Coronary artery (tissue), 2 donors: ENCODE results near the gene SSC4D.
A peak's percentile ranks its signal among the peaks of the same experiment; 100 is the strongest.
"Not testable (repeated sequence)": the region's sequence is repeated elsewhere in the genome, so short reads cannot be mapped to it uniquely, and the experiment has no call there.

Source experiments
- DNase-seq: peaks from one replicate; pipeline ENCODE4 v3.0.0-alpha.2; 2017; ENCODE audit warnings: low spot score
- H3K27ac ChIP-seq, 2 donors: fragments of 200-600 bp; sonication (generic); one replicate each; pipeline ENCODE4 v1.5.1; 2016 to 2019
- H3K4me3 ChIP-seq: fragments of 200-600 bp; sonication (generic); 2 replicates; pipeline ENCODE4 v1.5.1; 2016; ENCODE audit warnings: mild to moderate bottlenecking, moderate library complexity
- TF ChIP-seq, protein P1 (sequence below): fragments of 200-600 bp; sonication (generic); IDR thresholded peaks from one replicate; pipeline ENCODE4 v1.5.1; 2019; ENCODE audit warnings: antibody characterized with exemption

SSC4D gene

DNA sequence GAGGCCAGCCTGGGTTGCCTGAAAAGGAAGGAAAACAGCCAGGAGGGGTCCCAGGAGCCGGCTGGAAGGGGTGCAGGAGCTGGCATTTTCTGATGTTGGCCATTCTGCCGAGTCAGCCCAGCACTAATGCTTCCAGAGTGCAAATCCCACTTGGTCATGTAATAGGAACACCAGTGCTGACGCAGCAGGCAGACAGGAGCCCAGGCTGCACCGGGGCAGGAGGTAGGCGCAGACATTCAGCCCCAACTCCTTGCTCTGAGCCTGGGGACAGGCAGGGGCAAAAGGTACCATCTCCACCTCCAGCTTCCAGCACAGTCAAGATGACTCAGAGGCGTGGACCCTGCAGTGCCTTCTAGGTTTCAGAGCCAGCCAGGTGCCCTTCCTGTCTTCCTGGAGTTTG is 40.5 kb downstream of the SSC4D start:
- TF ChIP-seq, protein P1, sequence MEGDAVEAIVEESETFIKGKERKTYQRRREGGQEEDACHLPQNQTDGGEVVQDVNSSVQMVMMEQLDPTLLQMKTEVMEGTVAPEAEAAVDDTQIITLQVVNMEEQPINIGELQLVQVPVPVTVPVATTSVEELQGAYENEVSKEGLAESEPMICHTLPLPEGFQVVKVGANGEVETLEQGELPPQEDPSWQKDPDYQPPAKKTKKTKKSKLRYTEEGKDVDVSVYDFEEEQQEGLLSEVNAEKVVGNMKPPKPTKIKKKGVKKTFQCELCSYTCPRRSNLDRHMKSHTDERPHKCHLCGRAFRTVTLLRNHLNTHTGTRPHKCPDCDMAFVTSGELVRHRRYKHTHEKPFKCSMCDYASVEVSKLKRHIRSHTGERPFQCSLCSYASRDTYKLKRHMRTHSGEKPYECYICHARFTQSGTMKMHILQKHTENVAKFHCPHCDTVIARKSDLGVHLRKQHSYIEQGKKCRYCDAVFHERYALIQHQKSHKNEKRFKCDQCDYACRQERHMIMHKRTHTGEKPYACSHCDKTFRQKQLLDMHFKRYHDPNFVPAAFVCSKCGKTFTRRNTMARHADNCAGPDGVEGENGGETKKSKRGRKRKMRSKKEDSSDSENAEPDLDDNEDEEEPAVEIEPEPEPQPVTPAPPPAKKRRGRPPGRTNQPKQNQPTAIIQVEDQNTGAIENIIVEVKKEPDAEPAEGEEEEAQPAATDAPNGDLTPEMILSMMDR = no peak
- H3K4me3 ChIP-seq = no peak overlapping the region
- H3K27ac ChIP-seq = no peak overlapping the region
- no peak for DNase-seq

DNA sequence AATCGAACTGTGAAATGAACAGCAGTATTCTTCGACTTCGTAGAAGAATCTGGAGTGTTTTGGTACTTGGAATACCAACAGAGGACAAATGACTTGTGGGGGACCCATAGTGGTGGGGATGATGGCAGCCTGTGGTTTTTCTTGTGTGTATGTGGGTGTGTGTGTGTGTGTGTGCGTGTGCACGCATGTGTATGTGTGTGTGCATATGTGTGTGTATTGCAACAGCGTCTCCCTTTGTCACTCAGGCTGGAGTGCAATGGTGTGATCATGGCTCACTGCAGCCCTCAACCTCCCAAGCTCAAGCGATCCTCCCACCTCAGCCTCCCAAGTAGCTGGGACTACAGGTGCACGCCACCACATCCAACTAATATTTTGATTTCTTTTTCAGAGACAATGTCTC is 41.3 kb downstream of the SSC4D start:
- TF ChIP-seq, protein P1 = no peak
- Histone ChIP-seq H3K4me3 (no peak overlapping the region), H3K27ac (no peak overlapping the region)
- DNase-seq = no peak

DNA sequence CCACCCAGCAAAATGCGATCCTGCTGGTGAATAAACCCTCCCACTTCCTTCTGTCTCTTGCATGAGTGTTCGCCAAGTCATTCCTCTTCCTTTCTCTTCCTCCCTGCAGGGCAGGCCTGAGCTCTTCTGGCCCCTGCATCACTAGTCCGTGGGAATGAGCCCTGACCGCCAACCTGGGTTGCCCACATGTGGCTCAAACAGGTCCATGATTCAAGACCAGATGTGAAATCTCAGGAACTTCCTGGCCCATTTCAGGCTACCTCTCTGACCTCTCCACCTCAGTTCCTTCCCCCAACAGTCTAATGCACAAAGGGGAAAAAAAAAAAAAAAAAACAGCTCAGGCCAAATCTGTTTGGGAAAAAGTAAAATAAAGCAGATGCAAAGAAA is 45.3 kb downstream of the SSC4D start:
- TF ChIP-seq, protein P1 = no peak
- Histone ChIP-seq H3K27ac (peak overlapping the region; percentile 82 to 95), H3K4me3 (no peak overlapping the region)
- DNase-seq = no peak

DNA sequence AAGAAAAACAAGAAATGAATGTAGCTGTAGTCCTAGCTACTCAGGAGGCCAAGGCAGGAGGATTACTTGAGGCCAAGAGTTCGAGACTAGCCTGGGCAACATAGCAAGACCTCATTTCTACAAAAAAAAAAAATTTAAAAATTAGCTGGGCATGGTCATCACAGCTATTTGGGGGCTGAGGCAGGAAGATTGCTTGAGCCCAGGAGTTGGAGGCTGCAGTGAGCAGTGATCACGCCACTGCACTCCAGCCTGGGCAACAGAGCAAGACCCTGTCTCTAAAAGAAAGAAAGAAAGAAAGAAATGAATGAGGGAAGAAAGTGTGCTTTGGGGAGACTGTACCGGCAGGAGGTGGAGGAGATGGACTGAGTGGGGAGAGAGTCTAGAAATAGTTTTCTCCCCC is 45.7 kb downstream of the SSC4D start:
- peak overlapping the region; percentile 82 to 95 for H3K27ac ChIP-seq
- H3K4me3 ChIP-seq, DNase-seq: not testable (repeated sequence)

DNA sequence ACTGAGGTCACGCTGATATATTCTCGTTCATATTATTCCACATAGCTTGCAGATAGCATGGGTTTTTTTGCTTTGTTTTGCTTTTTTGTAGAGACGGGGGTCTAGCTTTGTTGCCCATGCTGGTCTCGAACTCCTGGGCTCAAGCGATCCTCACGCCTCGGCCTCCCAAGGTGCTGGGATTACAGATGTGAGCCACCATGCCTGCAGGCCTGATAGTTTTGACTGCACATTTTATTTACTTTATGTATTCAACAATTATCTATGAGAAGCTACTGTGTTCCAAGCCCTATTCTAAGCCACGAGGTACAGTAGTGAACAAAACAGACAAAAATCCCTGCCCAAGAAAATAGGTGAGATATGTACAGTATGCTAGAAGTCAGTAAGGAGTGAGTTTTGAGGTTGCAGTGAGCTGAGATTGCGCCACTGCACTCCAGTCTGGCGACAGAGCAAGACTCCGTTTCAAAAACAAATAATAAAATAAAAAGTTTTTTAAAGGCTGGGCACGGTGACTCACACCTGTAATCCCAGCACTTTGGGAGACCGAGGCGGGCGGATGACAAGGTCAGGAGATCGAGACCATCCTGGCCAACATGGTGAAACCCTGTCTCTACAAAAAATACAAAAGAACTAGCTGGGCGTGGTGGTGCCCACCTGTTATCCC is 49.4 kb downstream of the SSC4D start:
- Histone ChIP-seq H3K4me3 (peak overlapping the region; percentile 86), H3K27ac (peak overlapping the region; percentile 95 to 99)
- TF ChIP-seq, protein P1 = no peak
- no peak for DNase-seq

DNA sequence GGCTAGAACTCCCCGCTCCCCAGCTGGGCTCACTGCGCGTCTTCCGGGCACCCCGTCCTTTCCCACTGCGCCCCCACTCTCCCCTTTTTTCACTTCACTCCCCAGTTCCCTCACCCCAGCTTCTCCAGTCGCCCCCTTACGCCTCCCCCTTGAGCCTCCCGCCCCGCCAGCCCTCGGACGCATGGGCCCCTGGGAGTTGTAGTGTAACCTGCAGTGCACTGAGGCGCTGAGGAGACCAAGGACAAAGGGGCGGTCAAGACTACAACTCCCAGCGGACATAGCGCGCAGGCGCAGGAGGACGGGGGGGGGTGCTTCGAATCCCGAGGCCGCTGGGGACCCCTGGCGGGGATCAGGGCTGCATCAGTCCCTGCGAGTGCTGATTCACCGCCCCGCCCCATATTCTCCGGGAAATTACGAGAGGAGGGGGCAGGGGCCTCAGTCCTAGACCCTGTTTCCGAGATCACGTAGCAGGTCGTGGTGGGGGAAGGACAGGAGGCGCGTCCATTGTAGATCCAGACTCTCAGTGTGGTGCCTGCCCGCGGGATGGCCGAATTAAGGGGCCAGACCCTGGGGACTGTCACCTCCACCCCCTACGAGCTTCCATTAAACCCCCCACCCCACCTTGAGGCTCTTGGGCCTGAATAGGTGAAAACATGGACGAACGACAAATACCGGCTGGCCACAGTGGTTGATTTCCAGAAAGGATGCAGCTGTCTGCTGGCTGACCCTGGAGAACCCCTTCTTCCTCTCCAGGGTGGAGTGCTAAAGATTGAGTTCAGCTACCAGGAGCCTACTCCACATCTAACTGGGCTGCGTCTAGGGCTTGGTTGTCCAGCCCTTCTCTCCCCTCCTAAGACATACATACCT is 50.2 kb downstream of the SSC4D start:
- peak; percentile 98 for DNase-seq
- TF ChIP-seq, protein P1 = peak; percentile 36
- H3K4me3 ChIP-seq = peak overlapping the region; percentile 86
- peak overlapping the region; percentile 95 to 99 for H3K27ac ChIP-seq

DNA sequence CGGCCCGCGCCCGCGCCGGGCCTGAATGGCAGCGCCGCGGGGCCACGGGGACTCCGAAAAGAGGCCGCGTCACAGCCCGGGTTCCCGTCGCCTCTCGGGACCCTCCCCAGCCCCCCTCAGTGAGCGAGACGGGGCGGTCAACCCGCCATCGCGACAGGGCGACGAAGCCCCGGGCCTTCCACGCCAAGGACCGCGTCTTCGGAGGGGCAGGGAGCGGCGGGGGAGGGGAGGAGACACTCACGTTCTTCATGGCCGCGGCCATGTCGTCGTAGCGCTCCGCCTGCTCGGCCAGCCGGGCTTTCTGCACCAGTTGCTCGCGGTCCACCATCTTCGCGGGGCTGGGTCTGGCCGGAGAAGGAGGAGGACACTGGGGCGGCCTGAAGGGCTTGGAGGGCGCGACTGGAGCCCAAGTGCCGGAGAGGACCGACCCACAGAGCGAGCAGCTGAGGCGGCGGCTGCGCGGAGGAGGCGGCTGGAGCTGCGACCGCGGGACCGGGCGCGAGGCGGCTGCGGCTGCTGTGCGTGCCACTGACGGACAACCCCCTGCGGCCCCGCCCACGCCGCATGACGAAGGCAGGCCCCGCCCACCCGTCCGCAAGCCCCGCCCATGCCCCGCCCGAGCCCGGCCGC is 50.9 kb downstream of the SSC4D start, which contains the start of gene YWHAG:
Gene YWHAG (minus strand): TSS at position 511 of the 630 bp plus-strand sequence. CDS start 183 bp downstream, at position 328.
- TF ChIP-seq, protein P1 = no peak
- Histone ChIP-seq H3K27ac (peak within 1 kb of the TSS; percentile 95 to 99), H3K4me3 (peak within 1 kb of the TSS; percentile 86)
- peak; percentile 94 for DNase-seq
